LNCaP clone FGC (cell line): Measurements from ENCODE around the gene ZMAT2.
A peak's percentile ranks its signal among the peaks of the same experiment; 100 is the strongest.

ENCODE experiments used
- DNase-seq: peaks from one replicate; pipeline ENCODE4 v3.0.0-alpha.2; 2011; ENCODE audit warnings: low read depth
- H3K4me3 ChIP-seq: 2 replicates; pipeline ENCODE4 v1.5.1; 2011; ENCODE audit warnings: mild to moderate bottlenecking, low read depth, low read length, control low read depth
- TF ChIP-seq, protein P1 (sequence below): IDR thresholded peaks from 2 replicates; pipeline ENCODE4 v1.5.1; 2012; ENCODE audit warnings: mild to moderate bottlenecking; ENCODE audit not compliant: control insufficient read depth, insufficient read depth; ENCODE audit errors: extremely low read depth

The ZMAT2 gene

DNA sequence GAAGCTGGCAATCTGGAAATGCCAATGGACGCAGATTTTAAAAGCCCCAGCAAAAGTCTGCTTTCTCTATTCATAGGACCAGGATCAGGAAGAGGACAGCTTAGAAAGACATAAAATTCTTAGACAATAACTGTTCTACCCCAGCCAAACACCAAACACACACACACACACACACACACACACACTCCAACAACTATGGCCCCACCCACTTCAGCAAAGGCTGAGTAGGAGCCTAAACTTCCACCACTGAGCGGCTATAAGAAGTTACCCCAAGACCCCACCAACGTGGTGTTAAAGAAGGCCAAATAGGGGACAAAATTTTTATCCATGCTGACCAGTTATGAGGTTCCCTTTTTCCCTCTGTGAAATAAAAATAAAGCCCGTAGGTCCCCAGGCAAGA, 32.9 kb downstream of the ZMAT2 start:
- TF ChIP-seq, protein P1, sequence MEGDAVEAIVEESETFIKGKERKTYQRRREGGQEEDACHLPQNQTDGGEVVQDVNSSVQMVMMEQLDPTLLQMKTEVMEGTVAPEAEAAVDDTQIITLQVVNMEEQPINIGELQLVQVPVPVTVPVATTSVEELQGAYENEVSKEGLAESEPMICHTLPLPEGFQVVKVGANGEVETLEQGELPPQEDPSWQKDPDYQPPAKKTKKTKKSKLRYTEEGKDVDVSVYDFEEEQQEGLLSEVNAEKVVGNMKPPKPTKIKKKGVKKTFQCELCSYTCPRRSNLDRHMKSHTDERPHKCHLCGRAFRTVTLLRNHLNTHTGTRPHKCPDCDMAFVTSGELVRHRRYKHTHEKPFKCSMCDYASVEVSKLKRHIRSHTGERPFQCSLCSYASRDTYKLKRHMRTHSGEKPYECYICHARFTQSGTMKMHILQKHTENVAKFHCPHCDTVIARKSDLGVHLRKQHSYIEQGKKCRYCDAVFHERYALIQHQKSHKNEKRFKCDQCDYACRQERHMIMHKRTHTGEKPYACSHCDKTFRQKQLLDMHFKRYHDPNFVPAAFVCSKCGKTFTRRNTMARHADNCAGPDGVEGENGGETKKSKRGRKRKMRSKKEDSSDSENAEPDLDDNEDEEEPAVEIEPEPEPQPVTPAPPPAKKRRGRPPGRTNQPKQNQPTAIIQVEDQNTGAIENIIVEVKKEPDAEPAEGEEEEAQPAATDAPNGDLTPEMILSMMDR: no peak
- no peak overlapping the region for H3K4me3 ChIP-seq

DNA sequence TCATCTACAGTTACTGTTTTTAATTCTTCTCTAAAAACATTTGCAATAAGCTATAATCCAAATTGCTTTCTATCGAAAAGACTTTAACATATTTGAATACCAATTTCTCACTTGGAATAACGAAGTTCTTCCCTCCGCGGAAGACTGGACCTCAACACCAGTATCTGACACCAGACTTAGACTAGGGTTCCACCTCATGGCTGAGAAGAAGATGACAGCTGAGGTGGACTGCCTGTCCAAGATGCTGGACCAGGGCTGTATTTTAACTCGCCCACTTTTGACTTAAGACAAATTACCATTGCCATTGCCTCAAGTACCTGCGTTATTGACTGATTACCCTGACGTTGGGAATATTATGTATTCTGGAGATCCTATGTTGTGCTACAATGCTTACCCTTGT, 34.1 kb downstream of the ZMAT2 start:
- H3K4me3 ChIP-seq: no peak overlapping the region
- DNase-seq: no peak
- TF ChIP-seq, protein P1: peak; percentile 20; the same call in 1 of the 2 replicates

More for the DNA sequence above, 32.9 kb downstream of the ZMAT2 start:
- DNase-seq: no peak

DNA sequence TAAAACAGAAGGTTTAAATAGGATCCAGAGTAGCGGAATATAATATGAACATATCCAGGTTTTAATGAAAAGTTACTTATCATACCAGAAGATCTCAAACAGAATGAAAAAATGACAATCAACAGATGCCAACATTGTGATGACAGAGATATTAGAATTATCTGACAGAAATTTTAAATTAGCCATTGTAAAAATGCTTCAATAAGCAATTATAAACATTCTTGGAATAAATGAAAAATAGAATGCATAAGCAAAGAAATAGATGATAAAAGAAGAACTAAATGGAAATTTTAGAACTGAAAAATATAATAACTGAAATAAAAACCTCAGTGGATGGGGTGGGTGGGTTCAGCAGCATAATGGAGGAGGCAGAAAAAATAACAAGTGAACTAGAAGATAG, 37.2 kb downstream of the ZMAT2 start:
- no peak for DNase-seq

DNA sequence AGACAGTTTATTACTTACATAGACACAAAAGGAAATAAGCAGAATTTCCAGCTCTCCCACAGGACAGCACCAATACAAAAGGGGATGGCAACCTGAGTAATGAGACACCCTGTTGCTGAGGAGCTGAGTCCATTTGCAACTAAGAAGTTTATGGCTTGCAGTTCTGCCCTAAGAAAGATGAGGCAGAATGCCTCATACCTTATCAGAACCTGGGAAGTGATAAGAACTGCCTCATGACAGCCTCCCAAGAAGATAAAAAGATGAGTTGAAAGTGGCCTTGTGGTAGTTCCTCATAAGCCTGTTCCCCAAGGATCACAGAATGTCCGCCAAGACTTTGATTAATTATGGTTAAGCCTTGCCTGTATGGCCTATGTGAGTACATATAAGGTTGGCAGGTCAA, 41.7 kb downstream of the ZMAT2 start:
- H3K4me3 ChIP-seq: no peak overlapping the region
- no peak for DNase-seq
- TF ChIP-seq, protein P1: no peak

More for the DNA sequence above, 37.2 kb downstream of the ZMAT2 start:
- H3K4me3 ChIP-seq: no peak overlapping the region
- TF ChIP-seq, protein P1: no peak

DNA sequence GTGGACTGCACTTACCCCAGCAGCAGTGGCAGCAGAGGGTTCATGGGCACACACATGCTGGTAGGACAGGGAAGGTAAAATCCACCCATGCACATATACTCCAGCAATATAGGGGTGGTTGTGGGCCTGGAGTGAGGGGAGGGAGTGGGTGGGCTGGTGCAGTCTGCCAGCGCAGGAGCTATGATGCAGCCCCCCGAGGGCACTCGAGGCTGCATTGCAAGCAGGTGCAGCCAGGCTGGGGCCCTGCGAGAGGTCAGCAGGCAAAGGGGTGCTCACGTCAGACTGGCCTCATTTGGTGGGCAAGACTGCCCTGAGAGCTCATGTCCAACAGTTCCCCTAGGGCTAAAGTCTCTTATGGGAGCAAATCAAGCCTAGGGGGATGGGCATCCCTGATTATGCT, 53.3 kb downstream of the ZMAT2 start:
- H3K4me3 ChIP-seq: no peak overlapping the region
- TF ChIP-seq, protein P1: no peak
- no peak for DNase-seq
